Measurements from ENCODE around the gene CACNA1S. TPM values are rescaled to one million over a fixed set of nuclear protein-coding genes. Genes with fewer than 3 reads are reported as not detected.

The CACNA1S gene
- polyA plus RNA-seq (2013, experiment 1 of 2): 0.17 TPM
- 0.21 TPM for polyA plus RNA-seq (2013, experiment 2 of 2)

DNA sequence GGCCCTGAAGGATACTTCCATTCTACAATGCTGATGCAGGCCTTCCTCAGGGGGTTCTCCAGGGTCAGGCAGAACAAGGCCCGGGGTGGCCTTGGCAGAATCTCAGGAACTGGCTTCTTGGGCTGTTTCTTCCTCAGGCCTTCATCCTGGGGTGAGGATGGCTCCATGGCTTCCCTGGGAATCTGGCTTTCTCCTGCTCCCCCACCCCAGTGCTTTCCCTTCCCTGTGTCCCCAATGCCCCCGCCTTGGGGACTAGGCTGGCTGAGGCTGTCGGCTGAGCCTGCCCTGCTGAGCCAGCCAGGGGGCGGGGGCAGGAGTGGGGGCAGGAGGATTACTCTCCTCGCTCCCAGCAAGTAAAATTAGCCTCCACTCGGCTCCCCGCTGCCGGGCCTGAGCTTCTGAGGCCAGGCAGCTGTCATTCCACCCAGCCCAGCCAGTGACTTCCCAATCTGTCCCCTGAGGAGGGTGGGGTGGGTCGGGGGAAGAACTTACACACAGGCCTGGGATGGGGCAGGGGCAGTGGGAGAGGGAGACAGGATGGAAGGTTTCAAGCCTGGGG is at the start of gene CACNA1S:
CACNA1S (minus strand) TSS at position 254 of the 559 bp plus-strand sequence; CDS start at position 167, 87 bp downstream.
- no peak within 1 kb of the TSS for H2BK15ac ChIP-seq (ENCODE audit: low read length)
- H3K36me3 ChIP-seq (replicated peaks in 1 of 2; ENCODE audit: control insufficient read depth in 2 of 2, insufficient read depth in 2 of 2, low read length in 2 of 2): no peaks in the 10 kb centered on the region
- H3K27me3 ChIP-seq (ENCODE audit: control insufficient read depth in 3 of 3, insufficient read depth in 3 of 3, low read depth in 1 of 3, low read length in 3 of 3): peaks cover 0 to 18% (median 11%) of the 10 kb centered on the region in 3 experiments
- H3K9ac ChIP-seq (ENCODE audit: low read depth, low read length, poor library complexity): no peak within 1 kb of the TSS
- H3K4ac ChIP-seq (ENCODE audit: low read length): no peak within 1 kb of the TSS
- H4K8ac ChIP-seq (ENCODE audit: low read depth, low read length): no peak within 1 kb of the TSS
- no peaks in the 10 kb centered on the region for H3K9me3 ChIP-seq (replicated peaks in 1 of 2; ENCODE audit: control insufficient read depth in 2 of 2, insufficient read depth in 1 of 2, low read depth in 1 of 2, low read length in 2 of 2)
- H2BK120ac ChIP-seq (ENCODE audit: low read depth, low read length): no peak within 1 kb of the TSS
- no peak for DNase-seq (ENCODE audit: low spot score)
- peak within 1 kb of the TSS; percentile 63 for H3K18ac ChIP-seq (ENCODE audit: low read length)
- no peaks in the 10 kb centered on the region for H3K79me1 ChIP-seq (ENCODE audit: low read depth, low read length)
- no peak within 1 kb of the TSS for H3K4me3 ChIP-seq (ENCODE audit: low read length in 2 of 2)
- no peak within 1 kb of the TSS for H3K27ac ChIP-seq (replicated peaks; ENCODE audit: low read length)
- WGBS, 2 donors (ENCODE audit: extremely low coverage in 2 of 2, insufficient read length in 2 of 2, insufficient replicate concordance in 1 of 2): no CpG with 5 or more reads among the region's 9 CpGs
- no peak within 1 kb of the TSS for H4K91ac ChIP-seq (ENCODE audit: low read depth, low read length, poor library complexity)
- H2BK5ac ChIP-seq (ENCODE audit: low read length): peak within 1 kb of the TSS; percentile 16
- no peak within 1 kb of the TSS for H3K23ac ChIP-seq (ENCODE audit: low read depth, low read length, poor library complexity)
- H2BK12ac ChIP-seq (ENCODE audit: low read length): no peak within 1 kb of the TSS
- H3K14ac ChIP-seq (ENCODE audit: low read length): no peak within 1 kb of the TSS
- H3K4me2 ChIP-seq (ENCODE audit: insufficient read depth, low read length, poor library complexity, severe bottlenecking): no peak within 1 kb of the TSS
- H2AK5ac ChIP-seq (ENCODE audit: low read depth, low read length): no peak within 1 kb of the TSS
- H3K4me1 ChIP-seq (ENCODE audit: control insufficient read depth in 2 of 2, insufficient read depth in 1 of 2, low read depth in 1 of 2, low read length in 2 of 2): peaks cover 16 to 19% of the 10 kb centered on the region in 2 donors
- peak within 1 kb of the TSS; percentile 42 for H2AFZ ChIP-seq (ENCODE audit: low read length)

DNA sequence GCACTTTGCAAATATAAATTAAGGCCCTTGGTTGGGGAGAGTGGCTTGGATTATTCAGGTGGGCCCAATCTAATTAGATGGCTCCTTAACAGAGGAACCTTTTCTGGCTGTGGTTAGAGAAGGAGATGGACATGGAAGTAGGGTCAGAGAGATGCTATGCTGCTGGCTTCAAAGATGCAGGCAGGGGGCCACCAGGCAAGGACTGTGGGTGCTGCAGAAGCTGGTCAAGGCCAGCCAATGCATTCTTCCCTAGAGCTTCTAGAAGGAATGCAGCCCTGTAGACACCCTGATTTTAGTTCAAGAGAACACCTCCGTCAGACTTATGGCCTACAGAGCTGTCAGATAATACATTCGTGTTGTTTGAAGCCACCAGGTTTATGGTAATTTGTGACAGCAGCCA is 45.7 kb upstream of the CACNA1S start:
- H2AFZ ChIP-seq (ENCODE audit: low read length): no peak overlapping the region

DNA sequence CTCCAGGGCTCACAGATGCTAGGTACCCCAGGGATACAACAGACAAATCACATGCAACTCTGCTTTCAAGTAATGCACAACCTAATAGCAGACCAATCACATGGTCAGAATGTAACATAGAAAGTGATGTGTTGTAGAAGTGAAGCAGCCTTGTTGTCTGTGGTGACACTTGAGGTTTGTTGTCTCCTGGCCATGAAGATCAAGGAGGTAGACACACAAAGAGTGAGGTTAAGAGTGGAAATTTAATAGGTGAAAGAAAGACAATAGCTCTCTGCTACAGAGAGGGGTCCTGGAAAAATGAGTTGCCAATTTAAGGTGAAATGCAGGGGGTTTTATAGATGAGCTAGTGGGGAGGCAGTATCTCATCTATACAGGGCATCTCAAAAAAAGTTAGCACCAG is 44.6 kb upstream of the CACNA1S start:
- Histone ChIP-seq H2BK12ac (ENCODE audit: low read length) (no peak overlapping the region), H3K79me1 (ENCODE audit: low read depth, low read length) (peaks cover 8% of the 10 kb centered on the region), H3K4me2 (ENCODE audit: insufficient read depth, low read length, poor library complexity, severe bottlenecking) (no peak overlapping the region), H2AFZ (ENCODE audit: low read length) (no peak overlapping the region), H4K8ac (ENCODE audit: low read depth, low read length) (no peak overlapping the region), H2BK120ac (ENCODE audit: low read depth, low read length) (no peak overlapping the region), H2BK5ac (ENCODE audit: low read length) (no peak overlapping the region), H3K4me1 (ENCODE audit: control insufficient read depth in 2 of 2, insufficient read depth in 1 of 2, low read depth in 1 of 2, low read length in 2 of 2) (peaks cover 6 to 12% of the 10 kb centered on the region in 2 donors), H2AK5ac (ENCODE audit: low read depth, low read length) (no peak overlapping the region), H3K4me3 (ENCODE audit: low read length in 2 of 2) (no peak overlapping the region), H3K4ac (ENCODE audit: low read length) (no peak overlapping the region), H3K27ac (replicated peaks; ENCODE audit: low read length) (no peak overlapping the region), H3K27me3 (ENCODE audit: control insufficient read depth in 3 of 3, insufficient read depth in 3 of 3, low read depth in 1 of 3, low read length in 3 of 3) (peaks cover 0 to 23% (median 0%) of the 10 kb centered on the region in 3 experiments), H3K14ac (ENCODE audit: low read length) (no peak overlapping the region), H3K23ac (ENCODE audit: low read depth, low read length, poor library complexity) (no peak overlapping the region), H3K18ac (ENCODE audit: low read length) (no peak overlapping the region), H3K9ac (ENCODE audit: low read depth, low read length, poor library complexity) (no peak overlapping the region), H4K91ac (ENCODE audit: low read depth, low read length, poor library complexity) (no peak overlapping the region), H3K9me3 (replicated peaks in 1 of 2; ENCODE audit: control insufficient read depth in 2 of 2, insufficient read depth in 1 of 2, low read depth in 1 of 2, low read length in 2 of 2) (peaks cover 0 to 5% of the 10 kb centered on the region in 2 donors), H2BK15ac (ENCODE audit: low read length) (no peak overlapping the region), H3K36me3 (replicated peaks in 1 of 2; ENCODE audit: control insufficient read depth in 2 of 2, insufficient read depth in 2 of 2, low read length in 2 of 2) (peaks cover 3 to 9% of the 10 kb centered on the region in 2 donors)
- DNase-seq (ENCODE audit: low spot score): no peak

More for the DNA sequence above, 45.7 kb upstream of the CACNA1S start:
- Histone ChIP-seq H2AK5ac (ENCODE audit: low read depth, low read length) (no peak overlapping the region), H4K8ac (ENCODE audit: low read depth, low read length) (no peak overlapping the region), H3K9me3 (replicated peaks in 1 of 2; ENCODE audit: control insufficient read depth in 2 of 2, insufficient read depth in 1 of 2, low read depth in 1 of 2, low read length in 2 of 2) (peaks cover 0 to 5% of the 10 kb centered on the region in 2 donors), H2BK5ac (ENCODE audit: low read length) (no peak overlapping the region), H2BK120ac (ENCODE audit: low read depth, low read length) (no peak overlapping the region), H2BK12ac (ENCODE audit: low read length) (no peak overlapping the region), H3K14ac (ENCODE audit: low read length) (no peak overlapping the region), H3K23ac (ENCODE audit: low read depth, low read length, poor library complexity) (no peak overlapping the region), H3K4me3 (ENCODE audit: low read length in 2 of 2) (no peak overlapping the region), H3K4ac (ENCODE audit: low read length) (no peak overlapping the region), H3K27me3 (ENCODE audit: control insufficient read depth in 3 of 3, insufficient read depth in 3 of 3, low read depth in 1 of 3, low read length in 3 of 3) (peaks cover 0 to 23% (median 0%) of the 10 kb centered on the region in 3 experiments), H4K91ac (ENCODE audit: low read depth, low read length, poor library complexity) (no peak overlapping the region), H3K4me2 (ENCODE audit: insufficient read depth, low read length, poor library complexity, severe bottlenecking) (no peak overlapping the region), H2BK15ac (ENCODE audit: low read length) (no peak overlapping the region), H3K18ac (ENCODE audit: low read length) (no peak overlapping the region), H3K27ac (replicated peaks; ENCODE audit: low read length) (no peak overlapping the region), H3K4me1 (ENCODE audit: control insufficient read depth in 2 of 2, insufficient read depth in 1 of 2, low read depth in 1 of 2, low read length in 2 of 2) (peaks cover 6 to 11% of the 10 kb centered on the region in 2 donors), H3K9ac (ENCODE audit: low read depth, low read length, poor library complexity) (no peak overlapping the region), H3K79me1 (ENCODE audit: low read depth, low read length) (peaks cover 8% of the 10 kb centered on the region), H3K36me3 (replicated peaks in 1 of 2; ENCODE audit: control insufficient read depth in 2 of 2, insufficient read depth in 2 of 2, low read length in 2 of 2) (no peaks in the 10 kb centered on the region)
- DNase-seq (ENCODE audit: low spot score): no peak
- WGBS, 2 donors (ENCODE audit: extremely low coverage in 2 of 2, insufficient read length in 2 of 2, insufficient replicate concordance in 1 of 2): no CpG with 5 or more reads among the region's 2 CpGs

- H2BK12ac ChIP-seq (ENCODE audit: low read length): no peak overlapping the region
- no peak overlapping the region for H3K14ac ChIP-seq (ENCODE audit: low read length)
- H2AFZ ChIP-seq (ENCODE audit: low read length): no peak overlapping the region
- H2BK15ac ChIP-seq (ENCODE audit: low read length): no peak overlapping the region
- WGBS, 2 donors (ENCODE audit: extremely low coverage in 2 of 2, insufficient read length in 2 of 2, insufficient replicate concordance in 1 of 2): no CpG with 5 or more reads among the region's 3 CpGs
- no peak overlapping the region for H2BK120ac ChIP-seq (ENCODE audit: low read depth, low read length)
- H2AK5ac ChIP-seq (ENCODE audit: low read depth, low read length): no peak overlapping the region
- H4K8ac ChIP-seq (ENCODE audit: low read depth, low read length): no peak overlapping the region
- H3K4me3 ChIP-seq (ENCODE audit: low read length in 2 of 2): no peak overlapping the region
- H3K4ac ChIP-seq (ENCODE audit: low read length): no peak overlapping the region
- no peak overlapping the region for H3K4me2 ChIP-seq (ENCODE audit: insufficient read depth, low read length, poor library complexity, severe bottlenecking)
- H3K18ac ChIP-seq (ENCODE audit: low read length): no peak overlapping the region
- no peak for DNase-seq (ENCODE audit: low spot score)
- no peak overlapping the region for H3K9ac ChIP-seq (ENCODE audit: low read depth, low read length, poor library complexity)
- peaks cover 0 to 5% of the 10 kb centered on the region in 2 donors for H3K9me3 ChIP-seq (replicated peaks in 1 of 2; ENCODE audit: control insufficient read depth in 2 of 2, insufficient read depth in 1 of 2, low read depth in 1 of 2, low read length in 2 of 2)
- peaks cover 8% of the 10 kb centered on the region for H3K79me1 ChIP-seq (ENCODE audit: low read depth, low read length)
- H3K27me3 ChIP-seq (ENCODE audit: control insufficient read depth in 3 of 3, insufficient read depth in 3 of 3, low read depth in 1 of 3, low read length in 3 of 3): peaks cover 0 to 23% (median 0%) of the 10 kb centered on the region in 3 experiments
- H3K23ac ChIP-seq (ENCODE audit: low read depth, low read length, poor library complexity): no peak overlapping the region
- peaks cover 6 to 12% of the 10 kb centered on the region in 2 donors for H3K4me1 ChIP-seq (ENCODE audit: control insufficient read depth in 2 of 2, insufficient read depth in 1 of 2, low read depth in 1 of 2, low read length in 2 of 2)
- H3K27ac ChIP-seq (replicated peaks; ENCODE audit: low read length): no peak overlapping the region
- peaks cover 8 to 14% of the 10 kb centered on the region in 2 donors for H3K36me3 ChIP-seq (replicated peaks in 1 of 2; ENCODE audit: control insufficient read depth in 2 of 2, insufficient read depth in 2 of 2, low read length in 2 of 2)
- H2BK5ac ChIP-seq (ENCODE audit: low read length): no peak overlapping the region
- H4K91ac ChIP-seq (ENCODE audit: low read depth, low read length, poor library complexity): no peak overlapping the region
These were observed 44.1 kb upstream of the CACNA1S start for GRCh38 chr1:201156346-201156745.

All from neuronal stem cell (in vitro differentiated cells).